Jurkat, Clone E6-1 (cell line): ENCODE results near the gene PRDM13.
A peak's percentile ranks its signal among the peaks of the same experiment; 100 is the strongest.

ENCODE experiments used
- DNase-seq: peaks from one replicate; pipeline ENCODE4 v3.0.0-alpha.2; 2011; ENCODE audit warnings: low read depth, low spot score
- H3K4me3 ChIP-seq: 2 replicates; pipeline ENCODE4 v1.5.1; 2011; ENCODE audit warnings: mild to moderate bottlenecking, low read length, control low read depth, moderate library complexity

The PRDM13 gene

DNA sequence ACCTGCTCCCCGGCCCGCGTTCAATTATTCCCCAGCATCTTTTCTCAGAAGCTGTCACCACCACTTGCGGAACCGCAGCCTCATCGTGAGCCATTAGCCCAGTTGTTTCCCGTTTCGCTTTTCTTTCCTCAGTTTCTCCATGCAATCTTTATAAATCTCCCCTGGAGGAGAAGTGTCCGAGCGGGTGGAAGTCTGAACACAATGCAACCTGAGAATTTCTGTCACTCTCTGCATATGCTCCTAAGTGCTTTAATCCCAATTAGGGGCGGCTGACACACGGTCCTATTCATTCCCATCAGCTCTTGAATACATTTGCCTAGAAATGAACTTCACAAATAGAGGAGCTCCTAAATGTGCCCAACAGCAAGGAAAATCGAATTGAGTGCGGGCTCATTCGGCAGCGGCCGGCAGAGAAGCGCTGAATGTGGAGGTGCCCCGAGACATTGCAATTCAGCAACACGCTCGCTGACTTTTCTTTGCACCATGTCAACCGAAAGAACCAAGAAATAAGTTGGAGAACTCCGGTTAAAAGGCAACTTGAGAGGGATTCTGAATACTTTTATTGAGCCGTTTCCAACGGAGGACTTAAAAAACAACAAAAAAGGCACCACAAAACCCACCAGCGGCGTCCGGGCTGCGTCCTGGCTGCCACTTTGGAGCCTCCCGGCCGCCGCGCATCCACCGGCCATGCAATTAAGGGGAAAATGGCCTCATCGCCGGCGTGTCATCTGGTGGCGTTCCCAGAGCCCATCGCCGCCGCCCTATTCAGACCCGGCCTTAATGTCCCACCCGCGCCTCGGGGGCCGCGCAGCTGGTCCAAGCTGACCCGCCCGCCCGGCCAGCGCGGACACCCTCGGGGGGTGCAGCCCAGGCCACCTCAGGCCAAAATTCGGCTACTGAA is 3.9 kb upstream of the PRDM13 start:
- H3K4me3 ChIP-seq: no peak overlapping the region
- no peak for DNase-seq

DNA sequence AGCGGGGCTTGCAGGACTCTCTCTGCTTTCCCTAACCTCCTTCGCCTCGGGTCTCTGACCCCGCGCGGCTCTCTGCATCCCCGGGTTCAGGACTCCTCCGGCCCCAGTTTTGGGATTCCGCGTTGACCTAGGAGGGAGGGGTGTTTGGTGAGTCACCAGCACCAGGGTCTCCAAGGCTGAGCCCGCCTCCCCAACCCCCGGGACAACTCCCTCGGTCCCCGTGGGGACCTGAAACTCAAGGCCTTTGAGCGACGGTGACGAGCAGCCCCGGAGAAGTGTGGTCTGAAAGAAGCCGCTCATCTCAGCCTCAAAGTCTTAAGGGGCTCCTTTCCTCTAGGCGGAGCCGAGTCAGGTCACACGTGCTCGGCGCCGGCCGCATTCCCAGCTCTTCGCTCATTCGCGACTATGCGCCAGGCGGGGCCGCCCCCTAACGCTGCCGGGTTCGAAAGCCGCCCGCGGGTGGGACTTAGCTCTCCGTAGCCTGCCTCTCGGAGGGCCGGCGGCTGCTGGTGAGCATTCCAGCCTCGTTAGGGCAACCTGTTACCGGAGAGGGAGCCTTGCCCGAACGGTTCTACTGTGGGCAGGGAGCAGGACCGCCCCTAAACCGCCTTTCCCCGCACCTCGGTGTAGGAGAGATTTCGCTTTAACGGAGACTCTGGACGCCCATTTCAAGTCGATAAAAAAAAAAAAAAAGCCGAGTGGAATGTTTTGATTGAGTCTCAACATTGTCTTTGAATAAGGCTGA is 3.0 kb upstream of the PRDM13 start:
- H3K4me3 ChIP-seq: peak overlapping the region; percentile 50

DNA sequence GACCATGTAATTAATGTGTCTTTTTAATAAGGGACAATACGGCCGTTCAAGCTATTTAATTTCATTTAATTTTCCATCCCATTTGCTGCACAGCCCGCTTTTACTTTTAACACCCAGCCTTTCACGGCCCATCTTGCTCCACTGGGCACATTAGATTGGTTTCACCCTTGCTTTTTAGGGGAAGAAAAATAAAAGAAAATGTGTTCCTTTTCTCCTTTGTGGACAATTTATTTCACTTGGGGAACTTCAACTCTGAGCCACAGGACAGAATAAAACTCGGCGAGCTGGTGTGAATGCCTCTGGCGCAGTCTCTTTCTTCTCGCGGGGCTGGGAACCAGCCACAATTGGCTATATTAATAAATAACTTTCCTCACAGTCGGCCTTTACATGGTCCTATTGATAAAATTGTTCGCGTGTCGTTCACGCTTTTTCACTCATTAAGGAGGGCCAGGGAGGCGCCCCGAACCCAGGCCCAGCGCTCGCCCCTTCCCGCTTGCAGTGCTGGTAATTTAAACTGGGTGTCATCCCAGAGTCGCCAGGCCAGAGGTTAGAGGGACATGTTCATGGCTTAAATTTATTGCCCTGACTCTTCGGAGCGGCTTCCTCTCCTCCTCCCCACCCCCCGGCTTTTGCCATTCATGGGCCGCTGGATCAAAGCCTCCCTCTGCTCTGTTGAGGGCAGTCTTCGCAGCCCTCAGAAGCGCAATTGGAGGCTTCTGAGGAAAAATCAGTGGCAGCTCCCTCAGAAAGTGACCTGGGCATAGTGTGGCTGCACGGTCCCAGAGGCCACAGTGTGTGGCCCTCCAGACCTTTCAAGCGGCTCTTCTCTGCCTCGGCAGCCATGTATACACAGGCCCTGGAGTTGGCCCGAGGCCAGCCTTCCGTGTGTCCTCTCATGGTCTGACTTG is 2.2 kb upstream of the PRDM13 start:
- H3K4me3 ChIP-seq: peak overlapping the region; percentile 50
- DNase-seq: no peak

More for the DNA sequence above, 3.0 kb upstream of the PRDM13 start:
- peak; percentile 54 for DNase-seq

DNA sequence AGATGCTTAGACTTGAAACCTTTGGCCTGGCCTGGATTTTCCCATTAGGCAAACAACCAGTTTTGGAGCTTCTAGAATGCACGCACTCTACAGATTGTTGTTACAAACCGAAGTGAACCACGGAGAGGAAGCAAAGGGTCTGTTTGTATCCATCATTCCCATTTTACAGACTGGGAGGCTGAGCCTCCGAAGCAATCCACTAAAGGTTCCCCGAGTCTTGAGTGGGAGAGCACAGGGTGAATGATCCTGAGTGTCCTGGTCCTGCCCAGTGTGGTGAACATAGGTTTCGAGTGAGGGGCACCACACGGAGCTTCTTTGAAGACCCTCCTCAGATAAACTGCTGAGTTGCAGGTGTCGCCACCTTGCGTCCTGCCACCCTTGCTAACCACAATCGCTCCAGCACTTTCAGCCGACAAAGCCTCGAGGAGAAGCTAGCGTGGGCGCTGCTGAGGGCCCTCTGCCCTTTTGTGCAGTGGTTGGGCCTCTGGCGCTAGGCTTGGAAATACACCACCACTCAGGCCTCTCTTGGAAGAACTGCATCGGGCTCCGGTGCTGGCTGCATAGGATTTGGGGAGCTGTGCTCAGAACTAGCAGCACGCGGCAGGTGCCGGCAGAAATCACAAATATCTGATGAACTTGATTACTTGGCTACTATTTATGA is 1.4 kb upstream of the PRDM13 start:
- no peak for DNase-seq

DNA sequence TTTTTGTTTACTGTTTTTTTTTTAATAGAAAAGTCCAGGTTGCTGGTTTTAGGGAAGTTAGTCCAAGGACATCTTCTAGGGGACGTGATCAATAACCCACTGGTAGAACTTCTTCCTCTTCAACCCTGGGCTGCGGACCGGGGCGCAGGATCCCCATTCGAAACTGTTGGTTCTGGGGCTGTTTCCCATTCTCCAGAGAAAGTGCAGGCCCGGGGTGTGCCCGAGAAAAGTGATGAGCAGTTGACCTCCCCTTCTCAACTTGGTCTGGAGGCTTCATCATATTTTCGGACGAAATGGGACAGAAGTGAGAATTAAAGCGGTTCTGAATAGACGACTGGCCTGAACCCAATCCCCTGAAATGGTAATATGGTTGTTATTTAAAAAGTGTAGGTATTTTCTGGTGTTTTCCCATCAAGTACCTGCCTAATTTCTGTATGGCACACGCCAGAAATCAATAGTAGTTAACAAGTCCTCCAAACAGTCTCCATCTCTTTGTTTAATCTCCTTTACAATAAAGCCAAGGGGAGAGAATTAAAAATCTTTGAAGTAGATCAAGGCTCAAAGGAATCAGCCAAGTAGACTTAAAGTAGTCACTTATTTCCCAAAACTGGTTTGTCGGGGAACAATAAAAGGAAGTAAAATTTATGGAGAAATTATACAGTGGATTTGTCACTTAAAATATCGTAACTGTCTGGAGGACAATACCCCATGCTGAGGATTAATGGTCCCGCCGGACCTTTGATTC is 550 bp upstream of the PRDM13 start:
- DNase-seq: no peak
- no peak overlapping the region for H3K4me3 ChIP-seq

More for the DNA sequence above, 1.4 kb upstream of the PRDM13 start:
- no peak overlapping the region for H3K4me3 ChIP-seq

DNA sequence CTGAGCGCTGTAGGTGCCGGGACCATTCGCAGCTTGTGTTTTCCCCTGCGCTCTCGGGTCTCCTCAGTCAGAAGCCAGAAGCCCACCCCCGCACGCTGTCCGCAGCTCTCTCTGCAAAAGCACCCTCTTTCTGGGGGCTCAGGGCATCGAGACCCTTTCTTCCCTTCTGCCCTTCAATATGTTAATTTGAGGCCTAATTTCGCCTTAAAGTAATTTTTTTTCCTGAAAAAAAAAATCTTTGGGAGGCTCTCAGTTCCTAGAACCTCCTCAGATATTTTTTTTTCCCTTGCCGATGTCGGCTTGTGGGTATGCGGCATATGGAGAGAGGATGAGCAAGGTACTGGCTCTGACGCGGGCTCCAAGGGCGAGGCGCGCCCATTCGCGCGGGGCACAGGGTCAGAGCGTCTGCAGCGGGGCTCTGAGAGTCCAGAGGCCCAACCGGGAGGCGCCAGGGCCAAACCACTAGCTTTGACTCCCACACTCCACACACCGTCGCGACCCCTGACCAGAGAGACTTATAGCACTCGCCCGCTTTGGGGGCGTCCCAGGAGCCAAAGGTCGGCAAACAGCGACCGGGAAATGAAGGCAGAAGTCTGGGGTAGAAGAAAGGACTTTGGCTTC is 893 bp downstream of the PRDM13 start:
- no peak overlapping the region for H3K4me3 ChIP-seq
- DNase-seq: no peak

DNA sequence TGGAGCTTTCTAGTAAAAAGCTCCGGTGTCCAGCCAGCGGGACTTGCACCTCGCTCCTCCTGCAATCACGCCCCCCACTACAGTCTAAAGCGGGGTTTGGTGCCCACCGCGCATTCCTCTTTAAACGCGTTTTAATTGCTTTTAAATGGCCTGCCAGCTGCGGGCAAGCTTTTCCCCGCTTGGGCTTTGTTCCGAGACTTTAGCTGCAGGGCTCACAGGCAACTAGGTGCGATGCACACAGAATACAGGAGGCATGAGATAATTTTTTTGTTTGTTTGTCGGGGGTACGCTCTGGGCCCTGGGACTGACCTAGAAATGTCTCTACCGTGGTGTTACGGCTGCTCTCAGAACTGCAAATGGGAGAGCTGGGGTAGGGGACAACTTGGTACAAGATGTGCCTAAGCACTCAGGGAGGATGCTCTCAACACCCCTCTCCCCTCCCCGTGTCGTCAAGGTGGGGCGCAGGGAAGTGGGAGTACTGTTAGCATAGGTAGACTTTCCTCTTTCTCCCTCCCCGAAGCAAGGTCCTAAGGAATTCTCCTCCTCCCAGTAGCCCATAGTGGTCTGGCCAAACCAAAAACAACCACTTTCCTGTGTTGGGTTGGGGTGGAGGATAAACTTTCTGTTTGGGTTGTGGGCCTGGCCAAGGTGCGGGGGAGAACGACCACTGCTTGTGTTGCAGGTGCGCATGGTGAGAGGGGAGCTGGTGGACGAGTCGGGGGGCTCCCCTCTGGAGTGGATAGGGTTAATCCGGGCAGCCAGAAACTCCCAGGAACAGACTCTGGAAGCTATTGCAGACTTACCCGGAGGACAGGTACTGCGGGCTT is 1.6 kb downstream of the PRDM13 start:
- DNase-seq: no peak
- no peak overlapping the region for H3K4me3 ChIP-seq

DNA sequence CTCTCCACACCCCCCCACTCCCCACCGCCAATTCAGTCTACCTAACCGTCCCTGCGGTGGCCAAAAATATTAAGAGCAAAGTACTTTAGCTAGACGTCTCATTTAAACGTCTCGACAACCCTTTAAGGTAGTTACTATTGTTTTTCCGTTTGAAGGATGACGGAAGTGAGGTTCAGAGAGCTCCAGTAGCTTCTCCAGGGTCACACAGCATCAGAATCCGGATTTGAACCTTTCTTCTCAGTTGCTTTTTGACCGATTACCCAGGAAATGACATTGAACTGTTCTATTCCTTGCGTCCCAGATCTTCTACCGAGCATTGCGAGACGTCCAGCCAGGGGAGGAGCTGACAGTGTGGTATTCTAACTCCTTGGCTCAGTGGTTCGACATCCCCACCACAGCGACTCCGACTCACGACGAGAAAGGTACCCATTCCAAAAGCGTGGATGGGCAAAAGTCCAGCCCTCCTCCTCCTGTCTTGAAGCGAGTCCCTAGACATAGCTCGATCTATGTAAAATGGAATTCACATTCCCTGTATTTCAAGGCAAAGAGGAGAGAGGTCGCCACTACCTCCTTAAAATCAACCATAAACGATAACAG is 2.4 kb downstream of the PRDM13 start:
- DNase-seq: no peak
- H3K4me3 ChIP-seq: no peak overlapping the region

DNA sequence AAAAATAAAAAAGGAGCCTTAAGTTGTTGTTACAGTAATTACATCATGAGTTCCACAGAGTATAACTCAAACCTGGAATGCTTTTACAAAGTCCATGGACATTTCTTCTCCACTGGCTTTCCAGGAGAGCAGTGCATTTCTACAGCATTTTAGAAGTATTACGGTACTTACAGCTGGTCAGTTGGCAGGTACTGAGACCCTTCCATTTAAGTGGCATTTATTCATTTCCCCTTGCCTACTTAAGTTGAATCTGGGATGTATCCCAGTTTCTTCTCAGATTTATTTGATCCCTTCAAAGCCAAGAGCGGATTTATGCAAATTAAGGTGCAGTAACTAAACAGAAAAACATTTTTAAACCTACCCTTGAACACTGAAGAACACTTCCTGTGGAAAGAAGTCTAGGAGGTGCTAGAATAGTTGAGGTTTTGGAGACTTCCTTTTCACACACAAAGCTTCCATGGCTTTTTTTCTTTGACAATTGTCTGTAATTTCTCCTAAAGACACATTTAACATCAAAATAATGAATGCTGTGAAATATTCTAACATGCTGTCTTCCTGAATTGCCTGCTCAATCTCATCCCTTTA is 3.4 kb downstream of the PRDM13 start:
- no peak overlapping the region for H3K4me3 ChIP-seq
- peak; percentile 59 for DNase-seq

DNA sequence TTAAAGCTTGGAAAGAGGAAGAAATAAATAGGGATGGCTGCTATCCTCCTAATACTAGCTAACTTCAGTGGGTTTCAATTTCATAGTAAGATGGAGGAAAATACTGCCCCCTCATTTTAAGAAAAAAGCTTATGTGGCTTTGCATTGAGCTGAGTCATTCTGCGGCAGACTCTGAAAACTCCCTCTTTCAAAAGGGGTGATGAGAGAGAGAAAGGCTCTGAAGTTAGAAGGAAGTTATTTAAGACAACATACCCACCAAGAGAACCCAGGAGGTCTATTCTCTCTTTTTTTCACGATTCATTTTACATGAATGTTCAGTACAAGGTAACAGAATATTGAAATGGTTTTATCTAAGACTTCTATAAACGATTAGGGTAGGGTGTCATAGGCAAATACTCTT is 4.5 kb downstream of the PRDM13 start:
- H3K4me3 ChIP-seq: no peak overlapping the region
- peak; percentile 68 for DNase-seq

DNA sequence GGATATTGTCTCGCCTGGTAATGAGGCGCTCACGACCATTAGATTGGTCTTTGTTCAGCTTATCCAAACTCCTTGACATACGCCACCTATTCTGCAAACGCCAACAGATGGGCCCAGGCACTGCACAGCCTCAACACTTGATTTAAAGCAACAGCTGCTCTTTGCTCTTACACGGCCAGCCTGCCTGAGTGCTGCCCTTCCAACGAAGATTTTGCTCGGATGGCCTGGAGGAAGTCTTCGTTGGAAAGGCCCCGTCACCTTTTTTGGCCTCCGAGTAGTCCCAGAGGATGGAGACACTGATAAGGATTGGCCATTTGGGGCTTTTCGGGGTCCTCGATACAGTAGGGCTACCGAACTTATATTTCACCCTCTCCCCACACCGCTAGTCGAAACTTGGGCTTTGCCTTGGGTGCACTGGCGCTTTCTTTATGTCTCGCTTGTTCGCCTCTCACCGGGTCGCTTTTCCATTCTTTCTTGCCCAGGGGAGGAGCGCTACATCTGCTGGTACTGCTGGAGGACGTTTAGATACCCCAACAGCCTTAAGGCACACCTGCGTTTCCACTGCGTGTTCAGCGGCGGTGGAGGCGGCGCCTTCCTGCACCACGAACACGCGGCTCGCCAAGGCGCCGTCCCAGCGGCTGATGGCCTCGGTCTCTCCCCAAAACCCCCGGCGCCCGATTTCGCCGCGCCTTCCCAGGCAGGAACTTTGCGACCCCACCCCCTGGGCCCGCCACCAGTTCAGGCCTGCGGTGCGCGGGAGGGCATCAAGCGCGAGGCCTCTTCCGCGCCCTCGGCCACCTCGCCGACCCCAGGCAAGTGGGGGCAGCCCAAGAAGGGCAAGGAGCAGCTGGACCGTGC is 6.1 kb downstream of the PRDM13 start:
- no peak for DNase-seq
- H3K4me3 ChIP-seq: no peak overlapping the region

DNA sequence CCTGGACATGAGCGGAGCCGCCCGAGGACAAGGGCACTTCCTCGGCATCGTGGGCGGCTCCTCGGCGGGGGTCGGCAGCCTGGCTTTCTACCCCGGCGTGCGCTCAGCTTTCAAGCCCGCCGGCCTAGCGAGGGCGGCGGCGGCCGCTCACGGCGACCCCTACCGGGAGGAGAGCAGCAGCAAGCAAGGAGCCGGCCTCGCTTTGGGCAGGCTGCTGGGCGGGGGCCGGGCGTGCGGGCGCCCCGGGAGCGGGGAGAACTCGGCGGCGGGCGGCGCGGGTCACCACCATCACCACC is 6.7 kb downstream of the PRDM13 start:
- no peak overlapping the region for H3K4me3 ChIP-seq
- DNase-seq: no peak

DNA sequence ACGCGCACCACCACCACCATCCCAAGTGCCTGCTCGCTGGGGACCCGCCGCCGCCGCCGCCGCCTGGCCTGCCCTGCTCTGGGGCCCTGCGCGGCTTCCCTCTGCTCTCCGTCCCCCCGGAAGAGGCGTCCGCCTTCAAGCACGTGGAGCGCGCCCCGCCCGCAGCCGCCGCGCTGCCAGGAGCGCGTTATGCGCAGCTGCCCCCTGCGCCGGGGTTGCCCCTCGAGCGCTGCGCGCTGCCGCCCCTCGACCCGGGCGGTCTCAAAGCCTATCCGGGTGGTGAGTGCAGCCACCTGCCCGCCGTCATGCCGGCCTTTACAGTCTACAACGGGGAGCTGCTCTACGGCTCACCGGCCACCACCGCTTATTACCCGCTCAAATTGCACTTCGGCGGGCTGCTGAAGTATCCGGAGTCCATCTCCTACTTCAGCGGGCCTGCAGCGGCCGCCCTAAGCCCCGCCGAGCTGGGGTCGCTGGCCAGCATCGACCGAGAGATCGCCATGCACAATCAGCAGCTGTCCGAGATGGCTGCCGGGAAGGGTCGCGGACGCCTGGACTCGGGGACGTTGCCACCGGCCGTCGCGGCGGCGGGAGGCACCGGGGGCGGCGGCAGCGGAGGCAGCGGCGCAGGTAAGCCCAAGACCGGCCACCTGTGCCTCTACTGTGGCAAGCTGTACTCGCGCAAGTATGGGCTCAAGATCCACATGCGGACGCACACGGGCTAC is 7.2 kb downstream of the PRDM13 start:
- peak overlapping the region; percentile 61 for H3K4me3 ChIP-seq
- no peak for DNase-seq

DNA sequence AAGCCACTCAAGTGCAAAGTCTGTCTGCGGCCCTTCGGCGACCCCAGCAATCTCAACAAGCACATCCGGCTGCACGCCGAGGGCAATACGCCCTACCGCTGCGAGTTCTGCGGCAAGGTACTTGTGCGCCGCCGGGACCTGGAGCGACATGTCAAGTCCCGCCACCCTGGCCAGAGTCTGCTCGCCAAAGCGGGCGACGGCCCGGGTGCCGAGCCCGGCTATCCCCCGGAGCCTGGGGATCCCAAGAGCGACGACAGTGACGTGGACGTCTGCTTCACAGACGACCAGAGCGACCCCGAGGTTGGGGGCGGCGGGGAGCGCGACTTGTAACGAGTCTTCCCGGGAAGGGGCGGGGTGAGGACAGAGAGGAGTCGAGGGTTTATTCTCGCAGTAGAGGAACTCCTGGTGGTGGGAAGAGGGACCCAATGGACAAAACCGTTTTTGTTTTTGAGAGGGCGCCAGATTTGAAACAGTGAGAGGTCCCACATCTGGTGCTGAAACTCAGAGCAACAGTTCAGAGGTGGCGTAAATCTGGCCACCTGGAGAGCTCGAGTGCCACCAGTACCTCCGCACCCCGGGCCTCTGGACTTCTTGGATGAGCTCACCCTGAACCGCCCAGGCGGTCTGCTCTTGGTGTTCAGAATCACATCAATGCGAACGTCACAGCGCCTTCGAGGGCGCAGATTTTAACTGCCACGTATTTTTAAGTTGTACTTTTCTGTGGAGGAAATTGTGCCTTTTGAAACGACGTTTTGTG is 8.0 kb downstream of the PRDM13 start:
- peak overlapping the region; percentile 61 for H3K4me3 ChIP-seq

More for the DNA sequence above, 8.0 kb downstream of the PRDM13 start:
- DNase-seq: no peak
